NCI-H526 treated with DMSO at 0.1 percent for 48 hours (cell line): ENCODE results near the gene FHIP1B.

Experiments used
- DNase-seq: peaks from one replicate; lab custom pipeline; 2025; lab: John Stamatoyannopoulos, UW

FHIP1B gene

DNA sequence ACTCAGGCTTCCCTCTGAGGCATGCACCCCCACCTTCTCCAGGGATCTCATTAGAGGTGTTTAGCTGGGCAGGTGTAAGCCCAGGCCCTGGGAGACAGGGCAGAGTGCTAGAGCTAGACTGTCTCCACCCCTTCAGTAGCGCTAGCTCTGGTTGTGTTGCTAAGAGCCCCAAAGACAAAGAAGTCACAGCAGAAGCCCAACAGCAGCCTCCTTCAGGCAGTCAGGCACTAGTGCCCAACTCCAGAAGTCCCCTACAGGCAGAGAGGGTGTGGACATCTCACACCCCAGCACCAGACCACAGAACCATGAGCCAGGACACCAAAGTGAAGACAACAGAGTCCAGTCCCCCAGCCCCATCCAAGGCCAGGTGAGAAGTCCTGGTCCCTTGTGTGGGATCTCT is 4.5 kb upstream of the FHIP1B start, which contains the start of gene CNGA4:
CNGA4 (plus strand) TSS at position 188 of the 400 bp plus-strand sequence; CDS start at position 306, 118 bp downstream.
- no peak for DNase-seq

DNA sequence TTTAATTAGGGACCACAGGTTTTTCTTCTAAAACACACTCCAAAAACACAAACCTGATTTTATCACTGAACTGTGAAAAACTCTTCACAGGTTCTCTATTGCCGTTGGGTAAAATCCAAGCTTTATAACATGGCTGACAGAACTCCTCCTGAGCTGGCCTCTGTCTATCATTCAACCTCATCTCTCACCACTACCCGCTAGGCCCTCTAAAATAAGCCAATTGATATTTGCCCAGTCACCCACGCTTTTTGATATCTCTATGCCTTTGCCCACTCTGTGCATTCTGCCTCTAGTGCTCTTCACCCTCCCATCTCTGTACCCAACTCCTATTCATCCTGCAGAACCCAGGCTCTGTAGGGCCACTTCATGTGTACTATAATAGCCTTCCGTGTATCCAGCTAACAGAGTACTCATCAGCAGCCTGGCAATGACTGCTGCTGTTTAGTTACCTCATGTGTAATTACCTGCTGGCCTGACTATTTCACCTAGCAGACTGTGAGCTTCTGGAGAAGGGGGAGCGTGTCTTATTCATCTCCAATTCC is 3.4 kb upstream of the FHIP1B start:
- no peak for DNase-seq

DNA sequence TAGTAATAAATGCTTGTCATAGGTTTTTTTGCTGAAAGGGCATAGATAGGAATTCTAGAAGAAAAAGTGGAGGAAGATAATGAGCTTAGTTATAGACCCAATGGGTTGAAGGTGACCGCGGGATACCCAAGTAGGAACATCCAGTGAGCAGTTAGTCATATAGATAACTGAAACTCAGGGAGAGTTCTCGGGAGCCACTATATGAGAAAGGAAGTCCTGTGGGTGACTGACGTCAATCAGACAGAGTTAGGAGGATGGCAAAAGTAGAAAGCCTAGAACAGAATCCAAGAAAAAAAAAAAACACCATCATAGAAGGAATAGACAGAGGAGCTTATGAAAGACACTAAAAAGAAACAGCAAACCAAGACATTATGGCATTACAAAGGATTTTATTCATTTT is 2.8 kb upstream of the FHIP1B start:
- DNase-seq = no peak

- no peak for DNase-seq
Measured at GRCh38 chr11:6233984-6234386, 451 bp downstream of the FHIP1B start.

DNA sequence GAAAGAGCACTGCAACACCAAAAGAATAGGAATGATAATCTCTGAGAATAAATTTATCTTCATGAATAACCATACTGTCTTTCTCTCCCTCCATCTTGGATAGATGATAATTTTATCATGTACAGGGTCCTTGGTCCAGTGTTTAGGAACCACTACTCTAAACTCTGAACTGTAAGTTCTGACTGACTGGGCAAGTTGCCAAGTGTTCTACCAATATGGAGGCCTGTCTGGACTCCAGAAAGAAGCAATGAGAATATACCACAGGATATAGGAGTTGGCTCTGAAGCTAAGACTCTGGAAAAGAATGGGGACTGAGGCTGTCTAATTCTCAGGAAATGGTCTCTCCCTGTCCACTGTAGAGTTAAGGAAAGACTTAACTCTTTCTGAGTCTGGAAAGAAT is 1.5 kb downstream of the FHIP1B start:
- no peak for DNase-seq

- DNase-seq = no peak
Measured at GRCh38 chr11:6229911-6230310, 4.5 kb downstream of the FHIP1B start.

- no peak for DNase-seq
Measured at GRCh38 chr11:6228520-6228919, 5.9 kb downstream of the FHIP1B start.

GRCh38 chr11:6225896-6226295 is 8.5 kb downstream of the FHIP1B start:
- no peak for DNase-seq

- DNase-seq = no peak
Measured at GRCh38 chr11:6225024-6225423, 9.4 kb downstream of the FHIP1B start.

- DNase-seq = no peak
Measured at GRCh38 chr11:6224421-6224820, 10.0 kb downstream of the FHIP1B start.

DNA sequence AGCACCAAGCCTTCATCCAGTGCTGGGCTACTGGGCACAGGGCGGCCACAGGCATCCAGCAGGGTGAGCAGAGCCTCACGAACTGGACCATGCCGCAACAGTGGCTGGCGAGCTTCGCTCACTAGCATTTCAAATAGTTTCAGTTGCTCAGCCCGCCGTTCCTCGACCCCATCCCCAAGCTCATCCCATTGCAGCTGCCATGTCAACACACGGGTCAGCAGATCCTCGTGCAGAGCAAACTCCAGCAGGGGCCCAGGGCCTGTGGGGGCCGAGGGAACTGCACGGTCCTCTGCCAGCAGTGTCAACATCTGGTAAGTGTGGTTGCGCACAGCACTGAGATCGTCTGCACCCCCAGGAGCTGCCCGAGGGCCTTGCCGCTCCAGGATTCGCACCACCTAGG is 10.6 kb downstream of the FHIP1B start:
- DNase-seq = no peak

GRCh38 chr11:6219359-6219758 is 15.1 kb downstream of the FHIP1B start:
- no peak for DNase-seq

- DNase-seq = no peak
Measured at GRCh38 chr11:6217722-6218121, 16.7 kb downstream of the FHIP1B start.

GRCh38 chr11:6216501-6216900 is 17.9 kb downstream of the FHIP1B start:
- no peak for DNase-seq

DNA sequence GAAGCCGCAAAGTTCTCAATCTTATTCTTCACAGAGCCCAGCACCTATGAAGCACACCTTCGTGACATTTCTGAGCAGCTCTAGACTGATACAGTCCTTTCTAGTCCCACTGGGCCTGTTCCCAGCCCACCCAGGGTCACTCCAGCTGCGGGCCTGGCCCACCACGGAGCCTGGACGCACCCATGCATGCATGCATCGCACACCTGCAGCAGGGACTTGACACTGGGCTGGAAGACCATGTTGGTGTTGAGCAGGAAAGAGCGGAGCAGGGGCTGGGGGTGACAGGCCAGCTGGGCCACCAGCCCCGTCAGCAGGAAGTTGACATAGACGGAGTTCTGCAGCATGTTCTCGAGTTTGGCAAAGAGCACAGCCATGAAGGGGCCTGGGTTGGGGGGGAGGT is 19.9 kb downstream of the FHIP1B start:
- DNase-seq = no peak

- no peak for DNase-seq
Measured at GRCh38 chr11:6210274-6210955, 24.0 kb downstream of the FHIP1B start.

DNA sequence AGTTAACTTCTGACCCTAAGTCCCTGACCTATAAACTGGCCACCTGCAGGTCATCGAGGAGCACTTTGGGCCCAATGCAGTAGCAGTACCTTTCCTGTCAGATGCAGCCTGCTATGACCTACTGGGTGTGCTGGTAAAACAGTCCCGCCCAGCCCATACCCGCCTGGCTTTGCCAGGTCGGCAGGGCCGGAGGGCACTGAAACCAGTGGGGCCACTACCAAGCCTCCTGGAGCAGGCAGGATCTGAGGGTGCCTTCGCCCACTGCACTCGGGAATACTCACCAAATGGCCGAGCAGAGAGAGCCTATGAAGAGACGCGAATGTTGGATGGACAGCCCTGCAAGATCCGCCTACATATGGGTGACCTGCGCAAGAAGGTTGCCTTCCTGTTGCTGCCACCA is 24.6 kb downstream of the FHIP1B start:
- no peak for DNase-seq

- no peak for DNase-seq
Measured at GRCh38 chr11:6206456-6207180, 27.8 kb downstream of the FHIP1B start.

DNA sequence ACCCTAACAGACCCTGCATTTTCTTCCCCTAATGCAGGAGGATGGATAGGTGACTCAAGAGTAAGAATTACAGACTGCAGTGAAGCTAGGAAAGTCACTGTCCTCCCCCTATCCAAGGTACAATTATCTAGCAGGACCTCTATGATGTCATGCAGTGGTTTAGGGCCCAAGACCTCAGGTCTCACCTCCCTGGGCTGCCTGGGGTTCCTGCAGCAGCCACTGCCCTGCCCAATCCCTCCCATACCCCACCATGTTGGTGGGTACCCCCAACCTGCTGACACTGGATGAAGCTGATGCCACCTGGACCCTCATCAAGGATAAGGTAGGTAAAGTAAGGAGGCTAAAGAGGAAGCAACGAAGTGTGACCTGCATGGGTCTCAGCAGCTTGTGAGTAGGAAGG is 29.1 kb downstream of the FHIP1B start, which contains the start of gene C11orf42:
C11orf42 (plus strand) TSS at position 192 of the 400 bp plus-strand sequence; CDS start at position 251, 59 bp downstream.
- no peak for DNase-seq

DNA sequence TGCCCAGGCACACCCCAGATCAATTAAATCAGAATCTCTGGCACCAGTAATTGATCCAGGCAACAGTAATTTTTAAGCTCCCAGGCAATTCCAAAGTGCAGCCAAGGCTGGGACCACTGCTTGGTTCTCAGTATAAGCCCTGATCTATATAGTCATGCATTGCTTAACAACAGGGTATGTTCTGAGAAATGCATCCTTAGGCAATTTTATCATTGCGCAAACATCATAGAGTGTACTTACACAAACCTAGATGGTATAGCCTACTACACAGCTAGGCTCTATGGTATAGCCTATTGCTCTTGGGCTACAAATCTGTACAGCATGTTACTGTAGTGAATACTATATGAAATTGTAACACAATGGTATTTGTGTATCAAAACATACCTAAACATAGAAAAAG is 29.7 kb downstream of the FHIP1B start:
- no peak for DNase-seq

DNA sequence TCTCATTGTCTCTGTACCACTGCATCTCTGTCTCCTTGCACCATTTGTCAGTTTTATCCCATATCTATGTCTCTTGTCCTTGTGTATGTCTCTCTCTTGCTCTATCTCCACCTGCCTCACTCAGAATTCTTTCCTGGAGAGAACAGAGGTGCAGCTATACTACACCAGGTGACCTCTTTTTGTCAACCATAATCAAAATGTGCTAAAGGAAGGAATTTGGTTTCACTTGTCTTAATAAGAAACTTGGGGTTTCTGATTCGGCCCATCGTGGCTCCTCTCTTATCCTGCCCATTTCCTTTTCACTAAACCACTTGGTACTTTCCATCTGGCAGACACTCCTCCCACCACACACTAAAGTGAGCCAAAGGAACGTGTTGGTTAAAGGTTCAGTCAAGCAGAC is 31.1 kb downstream of the FHIP1B start:
- DNase-seq = no peak

- no peak for DNase-seq
Measured at GRCh38 chr11:6202041-6202440, 32.4 kb downstream of the FHIP1B start.

GRCh38 chr11:6201481-6201880 is 33.0 kb downstream of the FHIP1B start:
- DNase-seq = no peak
